ENCODE measurements around the gene KLK3.
"Not testable (repeated sequence)": the region's sequence is repeated elsewhere in the genome, so short reads cannot be mapped to it uniquely, and the experiment has no call there.

The KLK3 gene

DNA sequence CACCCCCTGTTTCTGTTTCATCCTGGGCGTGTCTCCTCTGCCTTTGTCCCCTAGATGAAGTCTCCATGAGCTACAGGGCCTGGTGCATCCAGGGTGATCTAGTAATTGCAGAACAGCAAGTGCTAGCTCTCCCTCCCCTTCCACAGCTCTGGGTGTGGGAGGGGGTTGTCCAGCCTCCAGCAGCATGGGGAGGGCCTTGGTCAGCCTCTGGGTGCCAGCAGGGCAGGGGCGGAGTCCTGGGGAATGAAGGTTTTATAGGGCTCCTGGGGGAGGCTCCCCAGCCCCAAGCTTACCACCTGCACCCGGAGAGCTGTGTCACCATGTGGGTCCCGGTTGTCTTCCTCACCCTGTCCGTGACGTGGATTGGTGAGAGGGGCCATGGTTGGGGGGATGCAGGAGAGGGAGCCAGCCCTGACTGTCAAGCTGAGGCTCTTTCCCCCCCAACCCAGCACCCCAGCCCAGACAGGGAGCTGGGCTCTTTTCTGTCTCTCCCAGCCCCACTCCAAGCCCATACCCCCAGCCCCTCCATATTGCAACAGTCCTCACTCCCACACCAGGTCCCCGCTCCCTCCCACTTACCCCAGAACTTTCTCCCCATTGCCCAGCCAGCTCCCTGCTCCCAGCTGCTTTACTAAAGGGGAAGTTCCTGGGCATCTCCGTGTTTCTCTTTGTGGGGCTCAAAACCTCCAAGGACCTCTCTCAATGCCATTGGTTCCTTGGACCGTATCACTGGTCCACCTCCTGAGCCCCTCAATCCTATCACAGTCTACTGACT lies at the start of gene KLK3:
KLK3 (plus strand) TSS at position 280 of the 775 bp plus-strand sequence; CDS start at position 321, 41 bp downstream.
- DNase-seq = no peak

DNA sequence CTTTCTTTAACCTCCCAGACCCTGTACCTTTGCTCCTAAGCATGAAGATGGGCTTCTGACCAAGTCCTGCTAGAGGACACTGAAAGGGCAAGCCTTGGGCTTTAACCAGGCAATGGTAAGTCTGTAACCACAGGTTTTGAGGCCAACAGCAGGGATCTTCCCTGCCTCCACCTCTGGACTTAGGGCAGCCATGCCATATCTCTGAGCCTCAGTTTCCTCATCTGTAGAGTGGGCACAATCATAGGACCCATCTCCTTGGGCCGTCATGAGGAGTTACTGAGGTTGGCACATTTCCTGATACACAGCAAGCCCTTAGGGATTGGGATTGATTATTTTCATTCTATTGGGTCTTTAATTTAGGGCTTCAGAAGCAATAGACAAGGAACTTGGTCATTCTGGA lies 45.9 kb upstream of the KLK3 start:
- no peak for DNase-seq

DNA sequence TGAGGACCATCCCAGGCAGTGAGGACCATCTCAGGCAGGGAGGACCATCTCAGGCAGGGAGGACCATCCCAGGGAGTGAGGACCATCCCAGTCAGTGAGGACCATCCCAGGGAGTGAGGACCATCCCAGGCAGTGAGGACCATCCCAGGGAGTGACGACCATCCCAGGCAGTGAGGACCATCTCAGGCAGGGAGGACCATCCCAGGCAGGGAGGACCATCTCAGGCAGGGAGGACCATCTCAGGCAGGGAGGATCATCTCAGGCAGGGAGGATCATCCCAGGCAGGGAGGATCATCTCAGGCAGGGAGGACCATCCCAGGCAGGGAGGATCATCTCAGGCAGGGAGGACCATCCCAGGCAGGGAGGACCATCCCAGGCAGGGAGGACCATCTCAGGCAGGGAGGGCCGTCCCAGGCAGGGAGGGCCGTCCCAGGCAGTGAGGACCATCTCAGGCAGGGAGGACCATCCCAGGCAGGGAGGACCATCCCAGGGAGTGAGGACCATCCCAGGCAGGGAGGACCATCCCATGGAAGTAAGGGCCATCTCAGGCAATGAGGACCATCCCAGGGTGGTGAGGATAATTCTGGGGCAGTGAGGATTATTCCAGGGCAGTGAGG lies 43.0 kb upstream of the KLK3 start:
- not testable (repeated sequence) for DNase-seq

DNA sequence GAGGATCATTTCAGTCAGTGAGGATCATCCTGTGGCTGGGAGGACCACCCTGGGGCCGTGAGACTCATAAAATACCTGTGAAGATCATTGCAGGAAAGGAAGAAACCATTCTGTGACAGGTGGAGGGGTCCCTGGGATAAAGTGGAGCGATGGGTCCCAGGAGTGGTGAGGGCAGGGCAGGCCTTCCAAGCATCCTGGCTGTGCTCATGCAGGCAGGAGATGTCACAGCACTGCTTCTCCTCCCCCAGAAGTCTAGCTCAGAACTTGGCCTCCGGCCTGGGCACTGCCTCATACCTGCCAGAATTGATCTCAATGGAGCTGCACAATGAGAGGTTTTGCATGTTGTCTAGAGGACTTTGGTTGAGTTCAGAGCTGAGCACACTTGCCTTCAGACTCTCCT lies 42.2 kb upstream of the KLK3 start:
- DNase-seq = no peak

DNA sequence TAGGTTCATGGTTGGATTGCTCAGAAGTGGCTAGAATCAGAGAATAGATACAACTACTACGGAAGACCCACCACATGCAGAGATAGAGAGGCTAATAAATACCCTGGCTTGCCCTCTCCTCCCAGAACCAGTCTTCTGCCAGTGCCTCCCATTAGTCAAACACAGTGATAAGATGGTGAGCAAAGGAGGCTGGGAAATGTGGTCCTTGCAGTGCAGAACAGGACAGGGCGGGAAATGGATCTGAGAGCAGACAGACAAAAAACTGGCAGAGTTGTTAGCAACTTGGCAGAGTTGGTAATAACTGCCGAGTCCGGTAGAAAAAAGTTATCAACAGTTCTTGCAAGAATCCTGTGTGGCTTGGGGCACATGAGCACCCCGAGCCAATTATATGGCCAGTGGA lies 39.8 kb upstream of the KLK3 start:
- DNase-seq = no peak

DNA sequence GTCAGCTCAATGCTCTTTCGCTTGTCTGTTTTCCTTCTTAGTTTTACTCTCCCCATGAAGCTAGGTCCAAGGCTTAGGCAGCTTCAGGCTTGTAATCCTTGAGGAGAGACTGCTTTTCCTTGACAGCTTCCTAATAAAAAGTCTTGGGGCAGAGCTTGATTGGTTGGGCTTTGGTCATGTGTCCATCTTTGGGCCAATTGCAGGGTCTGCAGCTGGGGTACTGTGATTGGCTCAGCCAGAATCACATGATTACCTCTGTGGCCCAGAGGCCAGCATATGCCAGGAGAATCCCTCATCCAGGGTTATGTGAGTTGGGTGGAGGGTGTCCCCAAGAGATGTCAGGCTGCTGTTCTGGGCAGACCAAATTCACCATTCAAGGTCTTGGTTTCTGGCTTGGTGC lies 39.3 kb upstream of the KLK3 start:
- DNase-seq = no peak

DNA sequence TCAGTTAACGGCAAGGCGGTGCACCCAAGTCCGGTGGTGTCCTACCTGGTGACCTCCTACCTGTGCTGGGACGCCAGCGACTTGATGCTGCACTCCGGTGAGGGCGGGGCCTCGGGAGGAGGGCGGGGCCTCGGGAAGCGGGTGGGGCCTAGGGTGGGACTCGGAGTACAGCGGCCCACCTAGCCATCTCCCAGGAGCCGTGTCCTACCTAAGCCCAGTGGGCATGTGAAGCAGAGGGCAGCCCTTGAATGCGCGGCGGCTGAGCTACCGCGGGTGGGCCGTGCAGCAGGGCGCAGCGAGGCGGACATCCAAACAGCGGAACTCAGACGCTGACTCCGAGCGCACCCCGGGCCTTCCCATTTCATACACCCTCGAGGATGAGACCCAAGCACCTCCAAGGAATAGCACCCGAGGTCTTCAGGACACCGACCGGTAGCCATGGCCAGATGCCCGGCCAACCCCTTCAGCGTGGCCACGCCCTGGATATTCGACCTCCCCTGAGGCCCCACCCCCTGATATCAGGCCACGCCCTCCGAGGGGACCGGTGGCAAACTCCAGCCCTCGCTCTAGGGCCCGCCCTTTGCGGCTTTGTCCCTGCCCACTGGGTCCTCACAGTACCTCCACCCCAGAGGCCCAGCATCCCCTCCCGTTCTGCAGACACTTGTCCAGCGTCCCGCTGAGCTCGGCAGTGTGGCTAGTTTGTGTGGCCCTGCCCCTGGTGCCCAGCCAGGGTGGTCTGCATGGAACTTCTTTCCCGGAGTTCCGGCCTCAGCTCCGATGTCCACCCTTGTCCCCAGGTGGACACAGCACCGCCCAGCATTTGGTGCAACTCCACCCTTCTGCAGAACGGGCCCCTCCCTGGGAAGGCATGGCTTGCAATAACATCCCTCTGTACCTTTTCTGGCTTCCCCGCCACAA lies 36.5 kb upstream of the KLK3 start:
- DNase-seq = no peak

DNA sequence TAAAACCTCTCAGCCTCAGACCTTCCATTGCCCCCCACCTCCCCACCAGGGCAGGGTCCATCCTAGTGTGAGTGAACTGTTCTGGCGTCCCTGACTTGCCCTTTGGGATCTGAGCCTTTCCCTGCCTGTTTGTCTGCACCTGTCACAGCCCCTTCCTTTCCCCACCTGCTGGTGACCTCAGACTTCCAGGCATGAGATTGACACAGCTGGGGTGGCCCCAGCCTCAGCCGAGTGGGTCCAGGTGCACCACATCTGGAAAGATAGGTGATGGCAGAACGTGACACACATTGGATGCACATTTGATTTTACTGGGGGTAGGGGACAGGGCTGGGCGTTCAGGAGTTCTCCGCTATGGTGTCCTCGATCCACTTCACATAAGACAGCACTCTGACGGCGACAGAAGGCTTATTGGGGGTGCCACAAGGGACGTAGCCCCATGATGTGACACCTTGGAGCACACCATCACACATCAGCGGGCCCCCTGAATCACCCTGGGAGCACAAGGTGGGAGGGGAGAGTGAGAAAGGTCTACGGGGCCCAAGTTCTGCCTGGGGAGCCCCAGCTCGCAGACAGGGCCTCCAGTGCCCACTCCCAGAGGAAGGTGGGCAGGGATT lies 35.7 kb upstream of the KLK3 start:
- no peak for DNase-seq

DNA sequence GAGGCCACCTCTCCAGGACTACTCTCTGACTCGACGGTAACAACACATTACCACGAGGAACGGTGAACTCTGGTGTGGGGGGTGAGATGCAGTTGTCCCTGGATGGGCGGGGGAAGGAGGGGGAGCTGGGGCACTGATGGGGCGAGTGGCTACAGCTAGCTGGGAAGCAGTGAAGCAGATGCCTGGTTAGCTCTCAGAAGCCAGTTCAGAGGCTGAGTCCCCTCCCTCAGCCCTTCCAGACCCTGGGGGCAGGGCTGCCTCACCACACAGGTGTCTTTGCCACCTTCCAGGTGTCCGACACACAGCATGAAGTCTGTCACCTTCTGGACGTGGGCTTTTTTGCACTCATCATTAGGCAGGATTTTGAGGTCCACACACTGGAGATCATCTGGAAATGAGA lies 35.1 kb upstream of the KLK3 start:
- DNase-seq = no peak

DNA sequence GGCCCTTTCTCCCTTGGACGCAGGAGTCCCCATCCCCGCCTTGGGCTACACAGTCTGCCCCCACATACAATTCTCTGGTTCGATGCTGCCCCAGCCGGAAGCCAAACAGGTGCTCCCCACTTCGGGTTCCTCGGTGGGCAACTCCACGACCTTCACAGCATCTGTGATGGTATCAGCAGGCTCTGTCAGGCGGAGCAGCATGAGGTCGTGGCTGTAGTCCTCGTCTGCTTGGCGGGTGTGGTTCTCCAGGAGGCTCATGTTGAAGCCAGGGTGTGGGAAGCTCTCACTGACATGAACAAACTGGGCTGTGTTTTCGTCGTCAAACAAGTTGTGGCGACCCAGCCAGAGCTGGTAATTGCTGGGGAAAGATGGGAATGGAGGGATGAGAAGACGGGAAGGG lies 34.6 kb upstream of the KLK3 start:
- DNase-seq = no peak

DNA sequence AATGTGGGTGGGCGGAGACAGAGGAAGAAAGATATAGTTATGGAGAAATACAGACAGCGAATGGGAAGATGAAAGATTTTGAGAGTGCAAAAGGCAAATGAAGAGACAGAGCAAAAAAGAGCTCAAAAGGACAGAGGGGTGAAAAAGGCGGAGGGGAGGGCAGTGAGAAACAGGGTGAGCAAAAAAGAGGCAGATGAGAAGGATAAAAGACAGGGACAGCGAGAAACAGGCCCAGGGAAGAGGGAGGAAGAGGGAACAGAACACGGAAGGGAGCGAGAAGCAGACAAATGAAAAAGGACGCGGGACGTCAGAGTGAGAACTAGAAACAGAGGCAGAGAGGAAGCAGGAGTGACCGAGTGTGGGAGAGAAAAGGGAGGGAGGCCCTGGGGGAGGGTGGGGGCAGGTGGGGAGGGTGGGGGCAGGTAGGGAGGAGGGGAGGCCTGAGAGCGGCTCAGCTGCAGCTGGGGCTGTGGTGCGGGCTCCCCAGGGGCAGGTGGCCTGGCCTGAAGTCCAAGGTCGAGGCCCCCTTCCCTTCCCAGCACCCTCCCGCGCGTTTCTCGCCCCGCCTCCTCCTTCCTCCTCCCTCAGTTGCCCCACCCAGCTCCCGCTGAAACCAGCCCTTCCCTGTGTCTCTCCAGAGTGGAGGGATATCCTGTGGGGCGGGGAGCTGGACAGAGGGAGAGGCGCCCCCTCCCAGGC lies 34.0 kb upstream of the KLK3 start:
- DNase-seq = no peak

DNA sequence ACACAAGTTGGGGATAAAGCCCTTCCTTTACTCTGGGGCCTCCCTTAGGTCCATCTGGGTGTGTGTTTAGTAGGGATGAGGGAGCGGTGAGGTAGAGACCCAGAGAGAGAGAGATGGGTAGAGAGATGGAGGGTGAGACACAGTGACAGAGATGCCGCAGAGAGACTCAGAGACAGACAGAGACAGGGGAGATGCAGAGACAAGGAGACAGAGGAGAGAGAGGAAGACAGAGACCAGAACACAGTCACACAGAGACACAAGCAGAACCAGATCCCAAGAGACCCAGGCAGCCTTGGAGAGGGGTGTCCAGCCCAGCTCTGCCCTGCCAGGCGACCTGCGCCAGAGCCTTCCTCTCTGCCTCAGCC lies 33.5 kb upstream of the KLK3 start:
- DNase-seq = no peak

DNA sequence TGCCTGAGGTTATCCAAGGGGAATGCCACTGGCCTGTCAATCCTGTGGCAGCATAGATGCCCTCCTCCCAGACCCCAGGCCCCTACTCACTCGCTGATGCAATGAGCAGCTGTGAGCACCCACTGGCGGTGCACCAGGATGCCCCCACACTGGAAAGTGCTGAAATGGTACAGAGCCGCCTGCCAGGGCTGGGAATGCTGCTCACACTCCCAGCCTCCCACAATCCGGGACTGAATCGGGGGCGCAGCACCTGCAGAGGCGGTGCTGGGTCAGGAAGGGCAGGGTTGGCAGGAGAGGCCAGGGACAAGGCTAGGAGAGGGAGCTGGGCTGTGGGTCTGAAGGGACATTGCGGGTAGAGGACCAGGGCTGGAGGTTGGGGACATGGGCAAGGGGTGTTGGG lies 33.1 kb upstream of the KLK3 start:
- no peak for DNase-seq

DNA sequence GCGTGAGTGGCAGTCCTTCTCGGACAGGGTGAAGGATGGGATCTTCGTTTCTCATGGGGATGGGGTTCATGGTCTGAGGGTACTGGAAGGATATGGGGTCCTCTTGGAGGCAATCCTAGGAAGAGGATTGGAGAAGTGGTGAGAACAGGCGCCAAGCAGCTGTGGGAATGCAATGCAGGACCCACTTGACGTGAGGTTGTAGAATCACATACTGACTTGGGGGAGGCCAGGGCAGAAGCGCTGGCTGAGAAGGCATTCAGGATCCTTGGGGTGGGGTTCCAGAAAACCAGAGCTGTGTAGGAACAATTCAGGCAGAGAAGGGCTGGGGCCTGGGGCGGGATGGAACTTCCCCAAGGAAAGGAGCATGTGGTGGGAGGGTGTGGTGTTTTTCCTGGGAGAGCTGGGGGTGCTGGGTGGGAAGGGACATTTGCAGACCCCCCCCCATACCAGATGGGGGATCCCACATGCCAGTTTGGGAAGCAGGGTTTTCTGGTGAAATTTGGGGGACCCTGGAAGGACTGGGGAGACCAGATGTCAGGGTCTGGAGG lies 32.0 kb upstream of the KLK3 start:
- DNase-seq = no peak

DNA sequence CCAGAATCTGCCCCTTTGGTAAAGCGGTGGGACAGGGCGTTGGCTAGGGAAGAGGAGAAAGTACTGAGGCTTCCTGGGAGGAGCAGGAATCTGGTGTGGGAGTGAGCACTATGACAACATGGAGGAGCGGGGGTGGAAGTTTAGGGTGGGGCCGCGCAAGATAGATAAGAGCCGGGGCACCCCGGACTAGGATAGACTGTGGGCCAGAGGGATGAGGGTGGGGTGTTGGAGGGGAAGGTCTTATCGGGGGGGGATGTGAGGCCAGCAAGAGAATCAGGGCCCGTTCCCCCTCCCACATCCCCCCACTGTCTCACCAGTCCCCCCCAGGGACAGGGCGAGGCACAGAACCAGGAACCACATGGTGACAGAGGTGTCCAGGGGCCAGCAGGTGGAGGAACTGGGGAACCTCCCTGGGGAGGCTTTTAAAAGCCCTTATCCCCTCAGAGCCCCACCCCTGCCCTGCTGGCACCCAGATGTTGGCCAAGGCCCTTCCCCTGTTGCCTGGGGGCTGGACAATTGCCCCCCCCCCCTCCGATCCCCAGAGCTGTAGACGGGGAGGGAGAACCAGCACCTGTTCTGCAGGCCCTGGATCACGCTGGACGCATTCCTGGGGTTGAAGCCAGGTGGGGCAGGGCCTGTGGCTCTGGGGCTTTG lies 31.2 kb upstream of the KLK3 start, which contains the start of gene KLK1:
KLK1 (minus strand) TSS at position 399 of the 654 bp plus-strand sequence; CDS start at position 360, 39 bp downstream.
- DNase-seq = no peak

DNA sequence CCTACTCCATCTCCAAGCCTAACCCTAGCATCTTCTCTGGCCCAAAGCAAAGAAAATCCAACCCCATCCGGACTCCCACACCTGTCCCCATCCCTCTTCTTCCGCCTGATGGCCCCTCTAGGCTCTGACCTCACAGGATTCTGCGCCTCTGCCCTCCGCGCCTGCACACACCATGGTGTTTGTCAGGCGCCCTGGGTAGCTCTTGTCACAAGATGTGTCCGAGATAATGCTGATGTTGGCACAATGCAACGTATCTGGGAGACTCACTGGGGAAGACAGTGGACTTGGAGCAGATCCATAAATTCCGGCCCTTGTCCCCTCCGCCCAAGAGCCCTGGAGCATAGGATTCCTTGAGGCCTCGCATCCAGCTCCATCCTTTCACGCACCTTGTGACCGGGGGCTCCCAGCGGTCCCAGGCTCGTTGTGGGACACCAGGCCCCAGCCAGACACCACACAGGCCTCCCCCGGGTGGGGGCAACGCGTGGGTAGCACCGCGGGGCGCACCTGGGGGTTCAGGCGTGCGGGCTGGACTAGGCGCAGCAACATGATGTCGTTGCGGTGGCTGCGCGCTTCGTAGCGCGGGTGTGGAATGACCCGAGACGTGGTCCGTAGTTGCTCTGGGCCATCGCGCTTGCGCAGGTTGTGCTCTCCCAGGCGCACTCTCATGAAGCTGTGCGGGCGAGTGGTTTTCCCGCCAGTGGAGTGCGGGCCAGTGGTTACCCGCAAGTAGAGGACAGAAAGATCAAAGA lies 28.0 kb upstream of the KLK3 start:
- no peak for DNase-seq

DNA sequence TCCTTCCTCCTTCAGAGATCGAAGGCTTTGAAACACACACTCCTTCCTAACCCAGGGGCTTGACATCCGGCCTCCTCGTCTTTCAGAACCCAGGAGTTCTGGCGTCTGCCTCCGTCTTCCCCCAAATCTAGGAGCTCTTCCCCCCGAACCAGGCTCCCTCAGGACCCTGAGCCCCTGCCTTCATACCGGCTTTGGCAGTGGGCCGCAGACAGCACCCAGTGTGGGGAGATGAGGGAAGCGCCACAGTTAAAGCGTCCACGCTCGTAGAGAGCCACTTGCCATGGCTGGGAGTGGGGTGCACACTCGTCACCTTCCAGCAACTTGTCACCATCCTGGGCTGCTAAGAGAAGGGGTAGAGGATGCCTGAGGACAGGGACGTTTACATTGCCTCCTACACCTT lies 27.2 kb upstream of the KLK3 start:
- no peak for DNase-seq

DNA sequence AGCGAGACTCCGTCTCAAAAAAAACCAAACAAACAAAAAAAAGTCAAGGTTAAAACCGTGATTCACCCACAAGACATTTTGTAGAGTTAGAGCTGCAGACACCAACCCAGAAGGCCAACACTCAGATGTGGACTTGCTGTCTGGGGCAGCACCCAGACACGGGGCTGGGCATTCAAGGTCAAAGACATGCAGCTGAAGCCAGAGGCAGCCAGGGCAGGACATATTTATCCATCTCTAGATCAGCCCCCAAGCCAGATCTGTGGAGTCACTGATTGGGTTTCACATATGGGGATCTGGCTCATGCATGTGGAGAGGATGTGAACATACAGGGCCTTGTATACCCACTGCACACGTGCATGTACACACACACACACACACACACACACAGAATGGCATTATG lies 24.9 kb upstream of the KLK3 start:
- no peak for DNase-seq

DNA sequence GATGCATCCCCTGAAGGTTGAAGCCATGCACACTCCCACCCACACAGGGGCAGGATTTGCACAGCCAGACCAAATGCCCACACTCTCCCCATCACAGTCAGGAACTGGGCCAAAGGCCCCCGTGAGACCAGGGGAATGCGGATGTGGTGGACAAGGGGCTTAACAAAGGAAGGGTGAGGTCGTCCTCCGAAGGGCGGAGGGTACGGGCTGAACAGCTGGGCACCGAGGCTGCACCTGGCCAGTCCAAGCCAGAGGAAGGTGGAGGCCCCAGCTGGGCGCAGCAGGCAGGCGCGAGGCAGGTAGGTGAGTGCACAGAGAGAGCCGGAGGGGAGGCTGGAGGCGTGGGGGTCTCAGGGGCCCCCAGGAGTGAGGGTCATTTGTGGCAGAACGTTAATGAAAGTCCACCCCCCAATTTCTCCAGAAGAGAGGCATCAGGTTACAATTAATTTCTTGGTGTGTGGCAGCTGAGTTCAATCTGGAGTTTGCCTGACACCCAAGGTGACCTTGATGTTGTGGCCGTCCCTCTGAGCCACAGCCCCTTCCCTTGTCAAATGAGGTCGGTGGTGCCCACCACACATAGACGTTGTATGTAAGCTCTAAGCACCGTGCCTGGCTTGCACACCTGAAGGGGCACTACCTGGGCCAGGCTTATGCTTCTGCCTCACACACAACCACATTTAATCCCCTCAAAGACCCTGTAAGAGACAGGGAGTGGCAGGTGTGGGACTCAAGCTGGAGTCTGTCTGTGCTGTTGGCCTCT lies 24.3 kb upstream of the KLK3 start:
- DNase-seq = no peak

DNA sequence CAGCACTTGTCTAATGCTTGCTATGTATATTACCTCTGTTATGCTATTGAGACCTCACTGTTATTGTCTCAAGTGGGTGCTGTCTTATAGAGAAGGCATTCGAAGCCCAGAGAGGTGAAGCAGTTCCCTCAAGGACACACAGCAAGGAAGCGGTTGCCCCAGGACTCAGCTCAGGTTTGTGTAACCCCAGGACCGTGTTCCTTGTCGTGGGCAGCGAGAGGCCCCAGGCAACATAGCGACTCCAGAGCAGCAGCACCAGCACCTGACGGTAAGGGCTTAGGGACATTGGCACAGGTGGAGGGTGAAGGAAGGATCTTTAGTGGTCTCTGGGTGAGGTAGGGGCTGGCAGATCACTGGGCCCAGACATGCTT lies 23.7 kb upstream of the KLK3 start:
- no peak for DNase-seq

Data from NCI-H526 treated with DMSO at 0.1 percent for 48 hours (cell line).